Spleen (tissue), 11 donors: ENCODE results near the gene GGACT. TPM values are rescaled to one million over a fixed set of nuclear protein-coding genes. Genes with fewer than 3 reads are reported as not detected.

Source experiments
- DNase-seq: peaks from one replicate; pipeline ENCODE4 v3.0.0-alpha.2; 2020
- H3K27ac ChIP-seq, 8 donors: fragments of 200-600 bp; sonication (generic) in 7 of 8; 1 replicate in 4 of 8; 2 replicates in 4 of 8; pipeline versions ENCODE4 v1.5.0 to v1.8.0; 2016 to 2021; ENCODE audit warnings: inconsistent platforms in 4 of 8, mild to moderate bottlenecking in 4 of 8, moderate library complexity in 1 of 8
- H3K27me3 ChIP-seq, 7 donors: fragments of 200-600 bp; sonication (generic) in 6 of 7; replicated peaks in 1 of 7; 1 replicate in 4 of 7; 2 replicates in 3 of 7; pipeline versions ENCODE4 v1.5.0 to v1.8.0; 2016 to 2021; ENCODE audit warnings: inconsistent platforms in 3 of 7, mild to moderate bottlenecking in 1 of 7
- H3K36me3 ChIP-seq, 6 donors: fragments of 200-600 bp; sonication (generic) in 5 of 6; 1 replicate in 4 of 6; 2 replicates in 2 of 6; pipeline versions ENCODE4 v1.5.0 to v1.8.0; 2016 to 2021; ENCODE audit warnings: inconsistent platforms in 2 of 6
- H3K4me1 ChIP-seq, 6 donors: fragments of 200-600 bp; sonication (generic) in 5 of 6; 1 replicate in 3 of 6; 2 replicates in 3 of 6; pipeline versions ENCODE4 v1.5.0 to v1.8.0; 2016 to 2021; ENCODE audit warnings: inconsistent platforms in 3 of 6
- H3K4me3 ChIP-seq, 8 donors: fragments of 200-600 bp; sonication (generic) in 7 of 8; 1 replicate in 4 of 8; 2 replicates in 4 of 8; pipeline versions ENCODE4 v1.5.0 to v1.8.0; 2016 to 2021; ENCODE audit warnings: inconsistent platforms in 4 of 8, mild to moderate bottlenecking in 4 of 8, moderate library complexity in 2 of 8
- H3K9me3 ChIP-seq, 8 donors: fragments of 200-600 bp; sonication (generic) in 7 of 8; 1 replicate in 4 of 8; 2 replicates in 4 of 8; pipeline versions ENCODE4 v1.5.0 to v1.8.0; 2016 to 2021; ENCODE audit warnings: inconsistent platforms in 4 of 8
- CTCF ChIP-seq, 11 experiments: fragments of 200-600 bp in 7 of 11; fragments of 450-650 bp in 4 of 11; sonication (generic) in 4 of 11; IDR thresholded peaks in 8 of 11; conservative IDR thresholded peaks in 3 of 11; 1 replicate in 7 of 11; 2 replicates in 4 of 11; pipeline versions ENCODE4 v1.4.0 to v1.8.0; 2016 to 2021; ENCODE audit warnings: antibody characterized with exemption in 11 of 11, inconsistent platforms in 4 of 11, mild to moderate bottlenecking in 1 of 11
- POLR2A ChIP-seq, 3 donors: fragments of 450-650 bp; IDR thresholded peaks; one replicate each; pipeline ENCODE4 v1.5.1; 2017; ENCODE audit warnings: antibody characterized with exemption in 3 of 3, mild to moderate bottlenecking in 1 of 3
- POLR2AphosphoS5 ChIP-seq, 3 donors: sonication (generic); formaldehyde crosslinking; IDR thresholded peaks; one replicate each; pipeline ENCODE4 v1.5.1; 2017; ENCODE audit warnings: antibody characterized with exemption in 3 of 3
- WGBS, 5 donors: extraction: QIAGEN DNeasy Blood & Tissue Kit in 3 of 5; methylation state at CpG; one replicate each; pipeline versions ENCODE4 v1.1.5 to v1.1.7; 2013 to 2018; 5-methylcytosine and 5-hydroxymethylcytosine counted together
- intact Hi-C: fragments of 100-400 bp; cut with DNase I; formaldehyde crosslinking; loops from one replicate; pipeline ENCODE4 v1.15.0; 2023; ENCODE audit warnings: low total_unique reads
- polyA plus RNA-seq, 3 donors: library from polyadenylated mRNA; stranded (reverse); fragments of 200-250 nt; gene quantifications; one replicate each; pipeline ENCODE4 v1.2.1, GENCODE V29; 2013
- total RNA-seq, 7 donors: library from RNA; depleted of rRNA in 3 of 7; stranded (reverse); fragments of >200 nt in 3 of 7; fragmentation: NEBNext Ultra II Directional in 4 of 7; extraction: Animal tissue kit (Norgen Biotek cat#: 25700) in 4 of 7; gene quantifications; one replicate each; pipeline versions ENCODE4 v1.1.0 to v1.2.1, GENCODE V29; 2016 to 2021
- donor health status: healthy with polysubstance abuse.
- donor health status: DM: no; HTN: no; CAD: no; lungs with moderate emphysema.
- donor health status: DM: no; HTN: no; CAD: no.
- donor health status: Bipolar disorder and iron deficiency.
- donor health status: healthy.
- donor health status: DM: no; HTN: no; CAD: no.
- donor health status: DM: yes; HTN: yes; CAD: no.

Gene GGACT
- total and polyA plus RNA-seq, 10 donors: 1.9 to 19.7 (median 3.9) TPM

GRCh38 chr13:100508455-100508854 lies 80.1 kb downstream of the GGACT start:
- H3K27ac ChIP-seq: no peak overlapping the region
- TF ChIP-seq CTCF (IDR thresholded peaks at IDR 0.05 in 8 of 11, conservative IDR thresholded peaks at IDR 0.05 in 3 of 11) (no peak), POLR2A (IDR thresholded peaks at IDR 0.05) (no peak), POLR2AphosphoS5 (IDR thresholded peaks at IDR 0.05) (no peak)
- no peaks in the 10 kb centered on the region for H3K27me3 ChIP-seq
- 95 to 99% (median 97%) methylated on average over 6 of the region's 6 CpGs for WGBS, 5 donors
- H3K36me3 ChIP-seq: no peaks in the 10 kb centered on the region
- intact Hi-C loops: no loop called here
- peaks cover 0 to 18% (median 14%) of the 10 kb centered on the region in 6 donors for H3K4me1 ChIP-seq
- H3K9me3 ChIP-seq: no peaks in the 10 kb centered on the region
- no peak for DNase-seq
- H3K4me3 ChIP-seq: no peak overlapping the region

- intact Hi-C loops: no loop called here
- peaks cover 0 to 18% (median 14%) of the 10 kb centered on the region in 6 donors for H3K4me1 ChIP-seq
- no peak overlapping the region for H3K4me3 ChIP-seq
- whole genome bisulfite sequencing, 5 donors: 45 to 51% (median 48%) methylated on average over 9 of the region's 9 CpGs
- no peaks in the 10 kb centered on the region for H3K9me3 ChIP-seq
- H3K36me3 ChIP-seq: no peaks in the 10 kb centered on the region
- no peak for TF ChIP-seq POLR2A (IDR thresholded peaks at IDR 0.05)
- no peak for TF ChIP-seq CTCF (IDR thresholded peaks at IDR 0.05 in 8 of 11, conservative IDR thresholded peaks at IDR 0.05 in 3 of 11)
- TF ChIP-seq POLR2AphosphoS5 (IDR thresholded peaks at IDR 0.05): no peak
- DNase-seq: no peak
- H3K27ac ChIP-seq: no peak overlapping the region
- H3K27me3 ChIP-seq: no peaks in the 10 kb centered on the region
These were observed 81.8 kb downstream of the GGACT start for GRCh38 chr13:100506600-100507422.

GRCh38 chr13:100506154-100506553 lies 82.4 kb downstream of the GGACT start:
- Histone ChIP-seq H3K9me3 (no peaks in the 10 kb centered on the region), H3K27me3 (no peaks in the 10 kb centered on the region), H3K4me3 (no peak overlapping the region), H3K4me1 (peaks cover 0 to 18% (median 12%) of the 10 kb centered on the region in 6 donors), H3K36me3 (no peaks in the 10 kb centered on the region), H3K27ac (no peak overlapping the region)
- no peak for DNase-seq
- TF ChIP-seq POLR2AphosphoS5 (IDR thresholded peaks at IDR 0.05): no peak
- no peak for TF ChIP-seq CTCF (IDR thresholded peaks at IDR 0.05 in 8 of 11, conservative IDR thresholded peaks at IDR 0.05 in 3 of 11)
- TF ChIP-seq POLR2A (IDR thresholded peaks at IDR 0.05): no peak
- WGBS, 5 donors: 70 to 77% (median 75%) methylated on average over 12 to 15 of the region's 15 CpGs
- intact Hi-C loops: no loop called here

- 94 to 100% (median 96%) methylated on average over 3 of the region's 3 CpGs for WGBS, 5 donors
- no peak for TF ChIP-seq POLR2A (IDR thresholded peaks at IDR 0.05)
- TF ChIP-seq POLR2AphosphoS5 (IDR thresholded peaks at IDR 0.05): no peak
- TF ChIP-seq CTCF (IDR thresholded peaks at IDR 0.05 in 8 of 11, conservative IDR thresholded peaks at IDR 0.05 in 3 of 11): no peak
- Histone ChIP-seq H3K27me3 (no peaks in the 10 kb centered on the region), H3K9me3 (no peaks in the 10 kb centered on the region), H3K4me1 (peaks cover 0 to 18% (median 12%) of the 10 kb centered on the region in 6 donors), H3K4me3 (no peak overlapping the region), H3K36me3 (no peaks in the 10 kb centered on the region), H3K27ac (no peak overlapping the region)
- intact Hi-C loops: no loop called here
- DNase-seq: no peak
These were observed 85.0 kb downstream of the GGACT start for GRCh38 chr13:100503622-100504021.
